Stomach (tissue), 4 donors: ENCODE results near the gene DMRTB1.

Experiments used
- CTCF ChIP-seq, 7 experiments: fragments of 450-650 bp in 4 of 7; fragments of 200-600 bp in 3 of 7; sonication (generic) in 3 of 7; IDR thresholded peaks; one replicate each; pipeline ENCODE4 v1.5.1; 2016 to 2019; ENCODE audit warnings: antibody characterized with exemption in 7 of 7, control low read depth in 2 of 7, mild to moderate bottlenecking in 1 of 7
- EP300 ChIP-seq: sonication (generic); formaldehyde crosslinking; IDR thresholded peaks from one replicate; pipeline ENCODE4 v1.6.1; 2017; ENCODE audit warnings: antibody characterized with exemption

DNA sequence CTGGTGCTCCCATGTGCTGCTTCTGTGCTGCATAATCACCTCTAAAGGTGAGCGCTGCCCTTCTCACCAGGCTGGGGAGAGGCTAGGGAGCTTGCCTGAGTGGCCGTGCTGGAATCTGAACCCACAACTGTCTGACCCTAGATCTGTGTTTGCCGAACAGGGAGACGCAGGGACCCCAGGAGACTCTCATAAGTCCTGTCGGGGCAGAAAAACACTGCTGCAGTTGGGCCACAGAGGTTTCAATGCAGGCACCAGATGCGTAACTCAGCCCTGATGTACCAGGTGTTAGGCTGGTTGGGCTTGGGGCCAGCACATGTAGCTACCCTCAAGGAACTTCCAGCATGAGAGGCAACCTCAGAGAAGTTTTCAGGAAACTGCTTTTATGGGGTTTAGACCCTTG lies 49.5 kb upstream of the DMRTB1 start:
- TF ChIP-seq EP300 (no peak), CTCF (IDR thresholded peaks at IDR 0.05) (no peak)
